ENCODE results near the gene A1BG. TPM values are rescaled to one million over a fixed set of nuclear protein-coding genes. Genes with fewer than 3 reads are reported as not detected.

A1BG gene
- total RNA-seq, 1 experiment from 2014 or later: 1.2 TPM

GRCh38 chr19:58374200-58374599 is 20.9 kb upstream of the A1BG start:
- no peak overlapping the region for H3K9ac ChIP-seq (ENCODE audit: low read length)
- no peaks in the 10 kb centered on the region for H3K9me2 ChIP-seq (ENCODE audit: insufficient read depth)
- no peak overlapping the region for H3K4me2 ChIP-seq (ENCODE audit: low read length)
- no peaks in the 10 kb centered on the region for H3K79me2 ChIP-seq (ENCODE audit: insufficient read depth, low read length)
- no peak overlapping the region for H3K4me3 ChIP-seq (replicated peaks in 1 of 2; ENCODE audit: low read depth in 1 of 2, low read length in 2 of 2)
- intact Hi-C loops (cut with micrococcal nuclease): no loop called here
- H3K27ac ChIP-seq (ENCODE audit: low read depth, low read length): no peak overlapping the region
- no TSS peak for BruUV-seq (replicated peaks)
- H4K20me1 ChIP-seq (ENCODE audit: insufficient read depth): no peaks in the 10 kb centered on the region
- no peak overlapping the region for H2AFZ ChIP-seq (ENCODE audit: low read depth, low read length, poor library complexity, severe bottlenecking)
- POLR2A ChIA-PET: interaction anchor here (1.1 kb wide), 1 partner anchor 11 kb away, joined by 8 read pairs; the partner anchor contains the start of gene ZNF497
- DNase-seq (ENCODE audit: low read depth, low spot score) (no peak), ATAC-seq (no peak)
- no peak for TF ChIP-seq ZNF274 (IDR thresholded peaks at IDR 0.05; ENCODE audit: low read depth, low read length)
- no peak for TF ChIP-seq FOSL1 (IDR thresholded peaks at IDR 0.05; ENCODE audit: low read depth)
- TF ChIP-seq EZH2 (IDR thresholded peaks at IDR 0.05): no peak
- TF ChIP-seq ATF3 (IDR thresholded peaks at IDR 0.05): no peak
- TF ChIP-seq RAD21 (IDR thresholded peaks at IDR 0.05; ENCODE audit: low read depth): no peak
- TF ChIP-seq CEBPB (IDR thresholded peaks at IDR 0.05; ENCODE audit: low read depth): no peak
- TF ChIP-seq SIN3A (IDR thresholded peaks at IDR 0.05; ENCODE audit: low read depth): no peak
- TF ChIP-seq JUND (IDR thresholded peaks at IDR 0.05): no peak
- no peak for TF ChIP-seq CBX3 (IDR thresholded peaks at IDR 0.05; ENCODE audit: low read depth)
- no peaks in the 10 kb centered on the region for H3K36me3 ChIP-seq (ENCODE audit: control insufficient read depth in 1 of 2, insufficient read depth in 2 of 2, low read length in 2 of 2)
- H3K9me3 ChIP-seq (ENCODE audit: control insufficient read depth in 1 of 2, insufficient read depth in 1 of 2, low read depth in 1 of 2, low read length in 2 of 2): no peaks in the 10 kb centered on the region
- RAD21 ChIA-PET (ENCODE audit: low non-redundant PET in 1 of 2, low total read pairs in 2 of 2, uncharacterized antibody in 2 of 2, unreplicated experiment in 2 of 2): no interaction called here
- CTCF ChIA-PET: no interaction called here
- no peaks in the 10 kb centered on the region for H3K27me3 ChIP-seq (ENCODE audit: insufficient read depth, low read length)
- H3K4me1 ChIP-seq (ENCODE audit: control insufficient read depth in 1 of 2, insufficient read depth in 2 of 2, low read length in 2 of 2): peaks cover 3 to 9% of the 10 kb centered on the region in 2 experiments

GRCh38 chr19:58372311-58373133 is 19.2 kb upstream of the A1BG start:
- H3K36me3 ChIP-seq (ENCODE audit: control insufficient read depth in 1 of 2, insufficient read depth in 2 of 2, low read length in 2 of 2): no peaks in the 10 kb centered on the region
- H3K4me1 ChIP-seq (ENCODE audit: control insufficient read depth in 1 of 2, insufficient read depth in 2 of 2, low read length in 2 of 2): peaks cover 3 to 9% of the 10 kb centered on the region in 2 experiments
- H3K9ac ChIP-seq (ENCODE audit: low read length): no peak overlapping the region
- DNase-seq (ENCODE audit: low read depth, low spot score): no peak
- CTCF ChIA-PET: no interaction called here
- H3K4me3 ChIP-seq (replicated peaks in 1 of 2; ENCODE audit: low read depth in 1 of 2, low read length in 2 of 2): no peak overlapping the region
- H3K4me2 ChIP-seq (ENCODE audit: low read length): no peak overlapping the region
- POLR2A ChIA-PET: no interaction called here
- no peak overlapping the region for H3K27ac ChIP-seq (ENCODE audit: low read depth, low read length)
- no peaks in the 10 kb centered on the region for H3K27me3 ChIP-seq (ENCODE audit: insufficient read depth, low read length)
- RAD21 ChIA-PET (ENCODE audit: low non-redundant PET in 1 of 2, low total read pairs in 2 of 2, uncharacterized antibody in 2 of 2, unreplicated experiment in 2 of 2): interaction anchor here in 1 of 2 experiments (0.6 kb wide), 1 partner anchor 202 kb away, joined by 3 read pairs; no protein-coding TSS in a partner anchor
- intact Hi-C loops (cut with micrococcal nuclease): no loop called here
- H2AFZ ChIP-seq (ENCODE audit: low read depth, low read length, poor library complexity, severe bottlenecking): no peak overlapping the region
- ATAC-seq: 0 out of 2 replicates have a peak, but pooled peaks have one; percentile 40
- BruUV-seq (replicated peaks): no TSS peak
- H4K20me1 ChIP-seq (ENCODE audit: insufficient read depth): no peaks in the 10 kb centered on the region
- H3K9me3 ChIP-seq (ENCODE audit: control insufficient read depth in 1 of 2, insufficient read depth in 1 of 2, low read depth in 1 of 2, low read length in 2 of 2): no peaks in the 10 kb centered on the region
- no peaks in the 10 kb centered on the region for H3K9me2 ChIP-seq (ENCODE audit: insufficient read depth)
- no peaks in the 10 kb centered on the region for H3K79me2 ChIP-seq (ENCODE audit: insufficient read depth, low read length)
- TF ChIP-seq SIN3A (IDR thresholded peaks at IDR 0.05; ENCODE audit: low read depth) (no peak), SP1 (IDR thresholded peaks at IDR 0.05; ENCODE audit: low read depth) (no peak), SRF (IDR thresholded peaks at IDR 0.05; ENCODE audit: low read depth) (no peak), YY1 (IDR thresholded peaks at IDR 0.05; ENCODE audit: extremely low read depth, insufficient replicate concordance, low read depth, low read length) (no peak), ZBTB33 (IDR thresholded peaks at IDR 0.05; ENCODE audit: extremely low read depth, insufficient replicate concordance, low read length) (no peak), EZH2 (IDR thresholded peaks at IDR 0.05) (no peak), RAD21 (IDR thresholded peaks at IDR 0.05; ENCODE audit: low read depth) (peak; percentile 37), ZFX (IDR thresholded peaks at IDR 0.05) (no peak), POLR2A (IDR thresholded peaks at IDR 0.05; ENCODE audit: borderline replicate concordance, extremely low read depth, insufficient read depth, insufficient read length) (no peak), JUND (IDR thresholded peaks at IDR 0.05) (no peak), CBX3 (IDR thresholded peaks at IDR 0.05; ENCODE audit: low read depth) (no peak), CTCF (IDR thresholded peaks at IDR 0.05 in 2 of 3, conservative IDR thresholded peaks at IDR 0.05 in 1 of 3; ENCODE audit: borderline replicate concordance in 1 of 3, insufficient read depth in 1 of 3, low read depth in 2 of 3, low read length in 2 of 3) (peak in 2 of 3 experiments; percentile 37 to 51; a peak in 4 of 6 replicates), ZNF274 (IDR thresholded peaks at IDR 0.05; ENCODE audit: low read depth, low read length) (no peak)
